T-cell (primary cell): Measurements from ENCODE around the gene RIF1. TPM values are rescaled to one million over a fixed set of nuclear protein-coding genes. Genes with fewer than 3 reads are reported as not detected.

Experiments used
- ATAC-seq, 4 experiments: fragments of 200-7000 bp in 3 of 4; fragments of 150-1000 bp in 1 of 4; cut with Tn5 transposase; replicated peaks in 1 of 4; 1 replicate in 3 of 4; 2 replicates in 1 of 4; pipeline ENCODE4 v1.10.0; 2021; ENCODE audit warnings: moderate library complexity in 3 of 4, mild to moderate bottlenecking in 2 of 4, moderate number of reproducible peaks in 1 of 4
- CTCF ChIA-PET, 2 donors: fragments of 300-600 bp; sonication (Branson Sonifier 250); formaldehyde crosslinking; loops; one replicate each; lab custom pipeline; 2022; ENCODE audit warnings: antibody characterized with exemption in 2 of 2; lab: Charles Lee
- POLR2A ChIA-PET, 2 donors: fragments of 300-600 bp; sonication (Branson Sonifier 250); formaldehyde crosslinking; loops; one replicate each; lab custom pipeline; 2022; ENCODE audit warnings: antibody characterized with exemption in 2 of 2; lab: Charles Lee
- DNase-seq, 35 experiments: peaks; one replicate each; pipeline versions ENCODE4 v3.0.0 to v3.0.0-alpha.2; 2013 to 2023
- H3K27ac ChIP-seq: one replicate; pipeline ENCODE4 v1.5.1; 2013; ENCODE audit warnings: low read length
- H3K27me3 ChIP-seq, 2 experiments: replicated peaks in 1 of 2; 1 replicate in 1 of 2; 2 replicates in 1 of 2; pipeline versions ENCODE4 v1.6.1 to v1.7.0; 2013; ENCODE audit warnings: low read length in 1 of 2, mixed read lengths in 1 of 2; ENCODE audit not compliant: control insufficient read depth in 2 of 2, insufficient read depth in 2 of 2; ENCODE audit errors: extremely low read depth in 1 of 2
- H3K36me3 ChIP-seq, 2 donors: 1 replicate in 1 of 2; 2 replicates in 1 of 2; pipeline versions ENCODE4 v1.6.1 to v1.7.0; 2013; ENCODE audit warnings: low read length in 1 of 2; ENCODE audit not compliant: control insufficient read depth in 2 of 2, insufficient read depth in 1 of 2; ENCODE audit errors: extremely low read depth in 1 of 2
- H3K4me1 ChIP-seq, 2 experiments: 1 replicate in 1 of 2; 2 replicates in 1 of 2; pipeline versions ENCODE4 v1.6.1 to v1.7.0; 2013; ENCODE audit warnings: low read length in 2 of 2, mixed read lengths in 1 of 2; ENCODE audit not compliant: insufficient read depth in 2 of 2, control insufficient read depth in 1 of 2; ENCODE audit errors: extremely low read depth in 1 of 2
- H3K4me3 ChIP-seq, 2 donors: 1 replicate in 1 of 2; 2 replicates in 1 of 2; pipeline versions ENCODE4 v1.5.1 to v1.7.0; 2013; ENCODE audit warnings: mild to moderate bottlenecking in 2 of 2, low read length in 1 of 2, moderate library complexity in 1 of 2; ENCODE audit not compliant: control insufficient read depth in 1 of 2; ENCODE audit errors: extremely low read depth in 1 of 2
- H3K9me3 ChIP-seq: 2 replicates; pipeline ENCODE4 v1.7.0; 2013
- H3K27ac Mint-ChIP-seq, 2 donors: one replicate each; pipeline ENCODE4 v1.8.0; 2020 to 2021; ENCODE audit warnings: mild to moderate bottlenecking in 2 of 2, mixed read lengths in 2 of 2
- H3K27me3 Mint-ChIP-seq, 2 donors: one replicate each; pipeline ENCODE4 v1.8.0; 2021 to 2022; ENCODE audit warnings: mixed read lengths in 2 of 2
- H3K36me3 Mint-ChIP-seq: one replicate; pipeline ENCODE4 v1.8.0; 2021; ENCODE audit warnings: mixed read lengths
- H3K4me1 Mint-ChIP-seq, 3 donors: one replicate each; pipeline ENCODE4 v1.8.0; 2020 to 2022; ENCODE audit warnings: mixed read lengths in 3 of 3, mild to moderate bottlenecking in 1 of 3
- H3K4me3 Mint-ChIP-seq, 3 donors: one replicate each; pipeline ENCODE4 v1.8.0; 2020 to 2022; ENCODE audit warnings: mild to moderate bottlenecking in 3 of 3, mixed read lengths in 3 of 3, moderate library complexity in 3 of 3
- H3K9me3 Mint-ChIP-seq, 3 donors: one replicate each; pipeline ENCODE4 v1.8.0; 2020 to 2022; ENCODE audit warnings: mixed read lengths in 3 of 3
- WGBS: methylation state at CpG from one replicate; pipeline ENCODE4 v1.1.5; 2013; ENCODE audit warnings: missing lambda C conversion rate; ENCODE audit not compliant: insufficient coverage; 5-methylcytosine and 5-hydroxymethylcytosine counted together
- total RNA-seq, 35 experiments: library from RNA in 6 of 35; stranded (reverse) in 6 of 35; fragments of 120-200 nt in 1 of 35; gene quantifications; one replicate each; pipeline versions ENCODE4 v1.2.1 to v1.2.4 and lab custom pipeline; 2013 to 2026

Gene RIF1
- total RNA-seq, 5 donors from 2014 or later (not counting 1 experiment from before 2014, with no cell fraction given) = 46.6 to 68.3 (median 58.3) TPM

- ChIA-PET CTCF (interaction anchor here in 1 of 2 donors (0.6 kb wide), 1 partner anchor 550 kb away, joined by 3 read pairs; no protein-coding TSS in a partner anchor), POLR2A (interaction anchor here in 1 of 2 donors (0.5 kb wide), 1 partner anchor 13 kb away, joined by 4 read pairs; no protein-coding TSS in a partner anchor)
- DNase-seq (no peak), ATAC-seq (no peak)
- H3K9me3 ChIP-seq = no peaks in the 10 kb centered on the region
- H3K27ac ChIP-seq = no peak overlapping the region
- peaks cover 0 to 5% of the 10 kb centered on the region in 2 donors for H3K27me3 Mint-ChIP-seq
- H3K27ac Mint-ChIP-seq = no peak overlapping the region
- H3K36me3 ChIP-seq = no peaks in the 10 kb centered on the region
- no peaks in the 10 kb centered on the region for H3K4me1 Mint-ChIP-seq
- no peak overlapping the region for H3K4me3 Mint-ChIP-seq
- WGBS = 93% methylated on average over 4 of the region's 4 CpGs
- H3K9me3 Mint-ChIP-seq = peaks cover 0 to 5% (median 0%) of the 10 kb centered on the region in 3 donors
- no peaks in the 10 kb centered on the region for H3K4me1 ChIP-seq
- H3K4me3 ChIP-seq = no peak overlapping the region
- no peaks in the 10 kb centered on the region for H3K36me3 Mint-ChIP-seq
- no peaks in the 10 kb centered on the region for H3K27me3 ChIP-seq
Measured at GRCh38 chr2:151395509-151396374, 14.0 kb upstream of the RIF1 start.

GRCh38 chr2:151399981-151400380 is 9.7 kb upstream of the RIF1 start:
- ATAC-seq (no peak), DNase-seq (no peak)
- Mint-ChIP-seq H3K9me3 (no peaks in the 10 kb centered on the region), H3K36me3 (no peaks in the 10 kb centered on the region), H3K4me1 (no peaks in the 10 kb centered on the region), H3K4me3 (no peak overlapping the region), H3K27me3 (no peaks in the 10 kb centered on the region), H3K27ac (no peak overlapping the region)
- H3K27ac ChIP-seq = no peak overlapping the region
- no peaks in the 10 kb centered on the region for H3K36me3 ChIP-seq
- ChIA-PET CTCF (no interaction called here), POLR2A (interaction anchor here in 1 of 2 donors (0.5 kb wide), 1 partner anchor 27 kb away, joined by 4 read pairs; no protein-coding TSS in a partner anchor)
- no peak overlapping the region for H3K4me3 ChIP-seq
- no CpG with 5 or more reads among the region's 1 CpG for WGBS
- no peaks in the 10 kb centered on the region for H3K9me3 ChIP-seq
- H3K4me1 ChIP-seq = no peaks in the 10 kb centered on the region
- no peaks in the 10 kb centered on the region for H3K27me3 ChIP-seq

- WGBS = 100% methylated on average over 1 of the region's 5 CpGs
- ChIA-PET POLR2A (no interaction called here), CTCF (interaction anchor here in 1 of 2 donors (0.6 kb wide), 1 partner anchor 1092 kb away, joined by 3 read pairs; no protein-coding TSS in a partner anchor)
- H3K27me3 Mint-ChIP-seq = peaks cover 0 to 1% of the 10 kb centered on the region in 2 donors
- no peaks in the 10 kb centered on the region for H3K36me3 ChIP-seq
- no peak for DNase-seq
- H3K36me3 Mint-ChIP-seq = no peaks in the 10 kb centered on the region
- no peak overlapping the region for H3K4me3 Mint-ChIP-seq
- H3K27ac ChIP-seq = no peak overlapping the region
- no peaks in the 10 kb centered on the region for H3K27me3 ChIP-seq
- no peaks in the 10 kb centered on the region for H3K4me1 Mint-ChIP-seq
- no peak for ATAC-seq
- no peaks in the 10 kb centered on the region for H3K9me3 Mint-ChIP-seq
- H3K4me3 ChIP-seq = no peak overlapping the region
- H3K4me1 ChIP-seq = no peaks in the 10 kb centered on the region
- H3K27ac Mint-ChIP-seq = no peak overlapping the region
- H3K9me3 ChIP-seq = no peaks in the 10 kb centered on the region
Measured at GRCh38 chr2:151401149-151401548, 8.6 kb upstream of the RIF1 start.

GRCh38 chr2:151403914-151404313 is 5.8 kb upstream of the RIF1 start:
- H3K9me3 ChIP-seq = no peaks in the 10 kb centered on the region
- peaks cover 0 to 1% of the 10 kb centered on the region in 2 donors for H3K27me3 Mint-ChIP-seq
- no peak overlapping the region for H3K4me3 Mint-ChIP-seq
- H3K27ac Mint-ChIP-seq = no peak overlapping the region
- H3K4me1 ChIP-seq = no peaks in the 10 kb centered on the region
- H3K36me3 ChIP-seq = no peaks in the 10 kb centered on the region
- H3K9me3 Mint-ChIP-seq = no peaks in the 10 kb centered on the region
- H3K36me3 Mint-ChIP-seq = no peaks in the 10 kb centered on the region
- no CpG with 5 or more reads among the region's 4 CpGs for WGBS
- no peak for DNase-seq
- ChIA-PET POLR2A (no interaction called here), CTCF (no interaction called here)
- no peak for ATAC-seq
- H3K4me1 Mint-ChIP-seq = no peaks in the 10 kb centered on the region
- no peaks in the 10 kb centered on the region for H3K27me3 ChIP-seq
- no peak overlapping the region for H3K4me3 ChIP-seq
- H3K27ac ChIP-seq = no peak overlapping the region

DNA sequence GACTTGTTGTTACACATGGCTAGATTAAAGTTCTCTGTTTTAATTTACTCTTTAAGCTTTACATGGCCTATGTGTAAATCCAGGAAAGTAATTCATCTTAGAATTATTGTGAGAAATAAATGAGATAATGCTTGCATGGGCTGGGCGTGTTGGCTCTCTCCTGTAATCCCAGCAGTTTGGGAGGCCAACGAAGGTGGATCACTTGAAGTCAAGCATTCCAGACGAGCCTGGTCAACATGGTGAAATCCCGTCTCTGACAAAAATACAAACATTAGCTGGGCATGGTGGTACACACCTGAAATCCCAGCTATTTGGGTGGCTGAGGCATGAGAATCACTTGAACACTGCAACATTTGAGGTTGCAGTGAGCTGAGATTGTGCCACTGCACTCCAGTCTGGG is 4.3 kb upstream of the RIF1 start:
- Mint-ChIP-seq H3K27me3 (peaks cover 0 to 1% of the 10 kb centered on the region in 2 donors), H3K36me3 (no peaks in the 10 kb centered on the region), H3K4me3 (no peak overlapping the region), H3K27ac (no peak overlapping the region), H3K4me1 (peaks cover 5 to 8% (median 5%) of the 10 kb centered on the region in 3 donors), H3K9me3 (no peaks in the 10 kb centered on the region)
- POLR2A ChIA-PET = interaction anchor here in 1 of 2 donors (0.5 kb wide), 1 partner anchor 45 kb away, joined by 5 read pairs; no protein-coding TSS in a partner anchor
- no peak overlapping the region for H3K4me3 ChIP-seq
- no peaks in the 10 kb centered on the region for H3K27me3 ChIP-seq
- DNase-seq (no peak), ATAC-seq (no peak)
- CTCF ChIA-PET = interaction anchor here in 1 of 2 donors (0.7 kb wide), 1 partner anchor 777 kb away, joined by 3 read pairs; no protein-coding TSS in a partner anchor
- H3K36me3 ChIP-seq = no peaks in the 10 kb centered on the region
- no peak overlapping the region for H3K27ac ChIP-seq
- H3K4me1 ChIP-seq = peaks cover 0 to 6% of the 10 kb centered on the region in 2 experiments
- H3K9me3 ChIP-seq = no peaks in the 10 kb centered on the region
- WGBS = 75% methylated on average over 4 of the region's 4 CpGs

DNA sequence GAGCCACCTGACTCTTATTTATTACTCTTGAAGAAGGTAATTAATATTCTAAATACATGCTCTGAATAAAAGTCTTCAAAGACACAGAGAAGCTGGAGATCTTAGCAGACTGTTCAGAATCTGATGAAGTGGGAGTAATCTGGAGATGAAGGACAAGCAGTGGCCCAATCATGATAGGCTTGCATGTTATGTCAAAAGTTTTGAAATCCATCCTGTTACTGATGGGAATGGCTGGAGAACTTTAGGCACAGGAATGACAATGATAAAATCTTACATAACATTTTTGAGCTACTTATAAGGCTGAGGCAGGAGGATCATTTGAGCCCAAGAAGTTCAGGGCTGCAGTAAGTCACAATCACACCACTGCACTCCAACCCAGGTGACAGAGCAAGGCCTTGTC is 2.4 kb upstream of the RIF1 start:
- H3K27me3 Mint-ChIP-seq = peaks cover 0 to 1% of the 10 kb centered on the region in 2 donors
- ATAC-seq = no peak
- peaks cover 20 to 27% (median 21%) of the 10 kb centered on the region in 3 donors for H3K4me1 Mint-ChIP-seq
- no peaks in the 10 kb centered on the region for H3K9me3 ChIP-seq
- H3K36me3 ChIP-seq = peaks cover 0 to 5% of the 10 kb centered on the region in 2 donors
- H3K27ac Mint-ChIP-seq = no peak overlapping the region
- POLR2A ChIA-PET = no interaction called here
- no peaks in the 10 kb centered on the region for H3K27me3 ChIP-seq
- H3K27ac ChIP-seq = no peak overlapping the region
- peaks cover 11% of the 10 kb centered on the region in 2 experiments for H3K4me1 ChIP-seq
- H3K4me3 Mint-ChIP-seq = no peak overlapping the region
- CTCF ChIA-PET = interaction anchor here in 1 of 2 donors (0.6 kb wide), 1 partner anchor 105 kb away, joined by 3 read pairs; no protein-coding TSS in a partner anchor
- DNase-seq = no peak
- H3K4me3 ChIP-seq = no peak overlapping the region
- no peaks in the 10 kb centered on the region for H3K36me3 Mint-ChIP-seq
- no peaks in the 10 kb centered on the region for H3K9me3 Mint-ChIP-seq
